ENCODE data around the gene NUDT3. TPM values are rescaled to one million over a fixed set of nuclear protein-coding genes. Genes with fewer than 3 reads are reported as not detected.

NUDT3 gene
- total RNA-seq, 2 donors from 2014 or later: 28.9 to 30.8 TPM

DNA sequence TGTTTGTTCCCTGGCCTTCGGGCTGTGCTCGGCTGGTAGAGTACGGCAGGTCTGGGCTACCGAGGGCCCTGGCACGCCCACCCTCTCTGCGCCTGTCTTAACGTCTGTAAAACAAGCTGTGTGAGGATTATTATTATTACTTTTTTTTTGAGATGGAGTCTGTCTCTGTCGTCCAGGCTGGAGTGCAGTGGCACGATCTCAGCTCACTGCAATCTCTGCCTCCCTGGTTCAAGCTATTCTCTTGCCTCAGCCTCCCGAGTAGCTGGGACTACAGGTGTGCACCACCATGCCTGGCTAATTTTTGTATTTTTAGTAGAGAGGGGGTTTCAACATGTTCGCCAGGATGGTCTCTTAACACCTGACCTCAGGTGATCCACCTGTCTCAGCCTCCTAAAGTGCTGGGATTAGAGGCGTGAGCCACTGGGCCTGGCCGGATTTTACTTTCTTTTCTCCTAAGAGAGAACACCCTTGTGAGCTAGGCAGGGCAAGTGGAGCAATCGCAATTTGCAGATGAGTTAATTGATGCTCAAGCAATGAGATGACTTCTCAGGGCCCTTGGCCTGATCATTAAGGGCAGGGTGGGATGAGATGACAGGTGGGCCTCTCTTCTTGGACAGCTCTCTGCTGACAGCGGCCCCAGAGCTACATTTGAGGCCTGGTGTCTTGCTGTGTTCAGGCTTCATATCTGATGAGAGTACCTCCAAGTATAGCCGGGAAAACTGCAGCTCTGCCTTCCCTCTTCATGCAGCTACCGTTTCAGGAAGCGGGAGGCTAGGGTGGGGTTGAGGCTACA is 142.8 kb downstream of the NUDT3 start:
- H3K4me1 ChIP-seq (replicated peaks): no peaks in the 10 kb centered on the region
- intact Hi-C loops (cut with DNase I): loop anchor here (1.0 to 5.0 kb wide), 4 partner anchors 53 to 358 kb away; partner anchors contain the start of gene NUDT3
- H3K27me3 ChIP-seq (replicated peaks; ENCODE audit: insufficient read depth): no peaks in the 10 kb centered on the region
- H3K27ac ChIP-seq: peak overlapping the region; percentile 86 to 93
- H3K4me3 ChIP-seq: peak overlapping the region; percentile 72 to 81
- TF ChIP-seq CTCF (IDR thresholded peaks at IDR 0.05) (no peak), POLR2A (IDR thresholded peaks at IDR 0.05) (no peak), POLR2AphosphoS5 (IDR thresholded peaks at IDR 0.05) (no peak)
- no peaks in the 10 kb centered on the region for H3K36me3 ChIP-seq
- DNase-seq (ENCODE audit: low spot score): no peak
- 47% methylated on average over 18 of the region's 18 CpGs for WGBS
- H3K9me3 ChIP-seq: no peaks in the 10 kb centered on the region

DNA sequence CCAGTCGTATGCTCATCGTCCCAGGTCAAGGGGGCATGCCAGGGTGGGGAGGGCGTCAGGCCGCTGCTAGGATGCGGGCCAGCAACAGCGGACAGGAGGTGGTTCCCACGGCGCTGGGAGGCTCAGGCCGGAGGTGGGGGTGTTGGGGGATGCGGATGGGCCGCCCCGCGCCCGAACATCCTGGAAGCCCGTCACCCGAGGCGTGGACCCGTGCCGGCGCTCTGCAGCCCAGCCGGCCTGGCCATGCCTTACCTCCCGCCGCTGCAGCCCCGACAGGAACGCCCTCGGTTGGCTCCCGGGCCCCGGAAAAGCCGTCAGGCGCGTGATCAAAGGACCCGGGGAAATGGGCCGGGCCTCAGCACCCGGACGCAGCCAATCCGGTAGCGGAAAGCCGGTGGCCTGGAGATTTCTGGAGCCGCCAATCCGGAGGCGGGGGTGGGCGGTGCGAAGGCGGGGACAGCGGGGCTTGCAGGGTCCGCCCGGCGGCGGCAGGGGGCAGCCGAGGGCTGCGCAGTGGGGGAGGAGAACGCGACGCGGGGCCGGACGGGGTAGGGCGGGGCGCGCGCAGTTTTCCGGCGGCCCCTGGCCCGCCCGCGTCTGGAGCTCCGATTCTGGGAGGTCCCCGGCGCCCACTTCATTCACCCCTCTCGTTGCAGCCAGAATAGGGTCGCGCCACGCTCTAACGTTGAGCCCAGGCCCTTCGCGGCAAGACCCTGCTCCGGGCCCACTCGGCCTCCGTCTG is 143.6 kb downstream of the NUDT3 start, which contains the start of gene SMIM29:
Gene SMIM29 (minus strand): TSS at position 280 of the 742 bp plus-strand sequence. CDS start 1,215 bp downstream, outside the sequence.
- no peaks in the 10 kb centered on the region for H3K36me3 ChIP-seq
- WGBS: under 1% methylated on average over 78 of the region's 79 CpGs
- intact Hi-C loops (cut with DNase I): loop anchor here (1.0 to 5.0 kb wide), 4 partner anchors 52 to 358 kb away; partner anchors contain the start of gene NUDT3
- peak within 1 kb of the TSS; percentile 86 to 93 for H3K27ac ChIP-seq
- H3K4me3 ChIP-seq: peak within 1 kb of the TSS; percentile 72 to 81
- H3K9me3 ChIP-seq: no peaks in the 10 kb centered on the region
- H3K4me1 ChIP-seq (replicated peaks): no peaks in the 10 kb centered on the region
- H3K27me3 ChIP-seq (replicated peaks; ENCODE audit: insufficient read depth): no peaks in the 10 kb centered on the region
- peak; percentile 96 for DNase-seq (ENCODE audit: low spot score)
- TF ChIP-seq POLR2AphosphoS5 (IDR thresholded peaks at IDR 0.05) (peak; percentile 98), POLR2A (IDR thresholded peaks at IDR 0.05) (peak; percentile 86), CTCF (IDR thresholded peaks at IDR 0.05) (peak; percentile 94 to 99 (median 97))

- no peak for TF ChIP-seq CTCF (IDR thresholded peaks at IDR 0.05)
- TF ChIP-seq POLR2AphosphoS5 (IDR thresholded peaks at IDR 0.05): no peak
- TF ChIP-seq POLR2A (IDR thresholded peaks at IDR 0.05): no peak
- H3K36me3 ChIP-seq: no peaks in the 10 kb centered on the region
- no peaks in the 10 kb centered on the region for H3K9me3 ChIP-seq
- H3K27me3 ChIP-seq (replicated peaks; ENCODE audit: insufficient read depth): no peaks in the 10 kb centered on the region
- WGBS: 8% methylated on average over 17 of the region's 17 CpGs
- peak overlapping the region; percentile 72 to 81 for H3K4me3 ChIP-seq
- no peak for DNase-seq (ENCODE audit: low spot score)
- no peaks in the 10 kb centered on the region for H3K4me1 ChIP-seq (replicated peaks)
- peak overlapping the region; percentile 86 to 93 for H3K27ac ChIP-seq
- intact Hi-C loops (cut with DNase I): loop anchor here (2.0 to 5.0 kb wide), 3 partner anchors 51 to 359 kb away; no protein-coding TSS in a partner anchor
These were observed 144.2 kb downstream of the NUDT3 start for GRCh38 chr6:34248198-34248726.

- Histone ChIP-seq H3K27me3 (replicated peaks; ENCODE audit: insufficient read depth) (no peaks in the 10 kb centered on the region), H3K4me1 (replicated peaks) (no peaks in the 10 kb centered on the region), H3K4me3 (peak overlapping the region in 1 of 2 donors; percentile 81), H3K27ac (peak overlapping the region; percentile 86 to 93), H3K9me3 (no peaks in the 10 kb centered on the region), H3K36me3 (no peaks in the 10 kb centered on the region)
- intact Hi-C loops (cut with DNase I): loop anchor here (2.0 to 5.0 kb wide), 3 partner anchors 51 to 360 kb away; no protein-coding TSS in a partner anchor
- 74% methylated on average over 6 of the region's 6 CpGs for WGBS
- no peak for TF ChIP-seq POLR2AphosphoS5 (IDR thresholded peaks at IDR 0.05)
- no peak for TF ChIP-seq POLR2A (IDR thresholded peaks at IDR 0.05)
- no peak for TF ChIP-seq CTCF (IDR thresholded peaks at IDR 0.05)
- no peak for DNase-seq (ENCODE audit: low spot score)
These were observed 144.8 kb downstream of the NUDT3 start for GRCh38 chr6:34247481-34248197.
